ENCODE data around the gene KCNIP1. TPM values are rescaled to one million over a fixed set of nuclear protein-coding genes. Genes with fewer than 3 reads are reported as not detected.

The KCNIP1 gene
- total RNA-seq, 1 experiment from 2014 or later, result not detected

DNA sequence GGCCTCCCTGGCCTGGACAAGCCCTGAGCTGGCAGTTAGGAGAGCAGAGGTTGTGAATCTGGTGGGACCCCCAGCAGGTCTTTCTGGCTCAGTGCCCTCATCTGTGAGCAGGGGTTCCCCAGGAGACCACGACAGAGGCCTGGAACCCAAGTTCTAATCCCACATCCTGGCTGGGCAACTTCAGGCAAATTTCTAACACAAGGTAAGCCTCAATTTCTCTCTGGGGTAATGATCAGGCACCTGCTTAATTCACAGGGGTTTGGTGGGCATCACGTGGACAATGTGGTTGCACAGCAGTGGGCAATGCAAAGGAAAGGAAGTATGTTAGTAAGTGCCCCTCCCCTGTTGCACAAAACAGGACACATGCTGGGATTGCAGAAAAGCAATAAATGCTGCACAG lies 1.9 kb upstream of the KCNIP1 start:
- no peak overlapping the region for H2AFZ ChIP-seq (ENCODE audit: low read depth, low read length, poor library complexity, severe bottlenecking)
- RAD21 ChIA-PET (ENCODE audit: low non-redundant PET in 1 of 2, low total read pairs in 2 of 2, uncharacterized antibody in 2 of 2, unreplicated experiment in 2 of 2), result no interaction called here
- peaks cover 20% of the 10 kb centered on the region for H3K27me3 ChIP-seq (ENCODE audit: insufficient read depth, low read length)
- DNase-seq (ENCODE audit: low read depth, low spot score), result no peak
- CTCF ChIA-PET, result no interaction called here
- no peaks in the 10 kb centered on the region for H3K79me2 ChIP-seq (ENCODE audit: insufficient read depth, low read length)
- no peak overlapping the region for H3K4me2 ChIP-seq (ENCODE audit: low read length)
- no peak overlapping the region for H3K4me3 ChIP-seq (replicated peaks in 1 of 2; ENCODE audit: low read depth in 1 of 2, low read length in 2 of 2)
- POLR2A ChIA-PET, result no interaction called here
- no TSS peak for BruUV-seq (replicated peaks)
- no peak overlapping the region for H3K9ac ChIP-seq (ENCODE audit: low read length)
- H4K20me1 ChIP-seq (ENCODE audit: insufficient read depth), result no peaks in the 10 kb centered on the region
- ATAC-seq, result no peak
- TF ChIP-seq ZFX (IDR thresholded peaks at IDR 0.05) (no peak), POLR2AphosphoS5 (IDR thresholded peaks at IDR 0.05; ENCODE audit: low read depth, low read length) (no peak), JUND (IDR thresholded peaks at IDR 0.05) (no peak), SRF (IDR thresholded peaks at IDR 0.05; ENCODE audit: low read depth) (no peak), EGR1 (IDR thresholded peaks at IDR 0.05; ENCODE audit: low read depth) (no peak), SIN3A (IDR thresholded peaks at IDR 0.05; ENCODE audit: low read depth) (no peak), POLR2A (IDR thresholded peaks at IDR 0.05; ENCODE audit: borderline replicate concordance, extremely low read depth, insufficient read depth, insufficient read length) (no peak), CBX3 (IDR thresholded peaks at IDR 0.05; ENCODE audit: low read depth) (no peak), EZH2phosphoT487 (IDR thresholded peaks at IDR 0.05; ENCODE audit: borderline replicate concordance) (no peak), FOSL1 (IDR thresholded peaks at IDR 0.05; ENCODE audit: low read depth) (no peak), CEBPB (IDR thresholded peaks at IDR 0.05; ENCODE audit: low read depth) (no peak), TCF7L2 (IDR thresholded peaks at IDR 0.05; ENCODE audit: borderline replicate concordance, extremely low read depth, insufficient read depth, insufficient read length) (no peak), SP1 (IDR thresholded peaks at IDR 0.05; ENCODE audit: low read depth) (no peak)
- TF ChIP-seq, protein P1, sequence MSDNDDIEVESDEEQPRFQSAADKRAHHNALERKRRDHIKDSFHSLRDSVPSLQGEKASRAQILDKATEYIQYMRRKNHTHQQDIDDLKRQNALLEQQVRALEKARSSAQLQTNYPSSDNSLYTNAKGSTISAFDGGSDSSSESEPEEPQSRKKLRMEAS (IDR thresholded peaks at IDR 0.05), result no peak
- TF ChIP-seq, protein P2, sequence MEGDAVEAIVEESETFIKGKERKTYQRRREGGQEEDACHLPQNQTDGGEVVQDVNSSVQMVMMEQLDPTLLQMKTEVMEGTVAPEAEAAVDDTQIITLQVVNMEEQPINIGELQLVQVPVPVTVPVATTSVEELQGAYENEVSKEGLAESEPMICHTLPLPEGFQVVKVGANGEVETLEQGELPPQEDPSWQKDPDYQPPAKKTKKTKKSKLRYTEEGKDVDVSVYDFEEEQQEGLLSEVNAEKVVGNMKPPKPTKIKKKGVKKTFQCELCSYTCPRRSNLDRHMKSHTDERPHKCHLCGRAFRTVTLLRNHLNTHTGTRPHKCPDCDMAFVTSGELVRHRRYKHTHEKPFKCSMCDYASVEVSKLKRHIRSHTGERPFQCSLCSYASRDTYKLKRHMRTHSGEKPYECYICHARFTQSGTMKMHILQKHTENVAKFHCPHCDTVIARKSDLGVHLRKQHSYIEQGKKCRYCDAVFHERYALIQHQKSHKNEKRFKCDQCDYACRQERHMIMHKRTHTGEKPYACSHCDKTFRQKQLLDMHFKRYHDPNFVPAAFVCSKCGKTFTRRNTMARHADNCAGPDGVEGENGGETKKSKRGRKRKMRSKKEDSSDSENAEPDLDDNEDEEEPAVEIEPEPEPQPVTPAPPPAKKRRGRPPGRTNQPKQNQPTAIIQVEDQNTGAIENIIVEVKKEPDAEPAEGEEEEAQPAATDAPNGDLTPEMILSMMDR (IDR thresholded peaks at IDR 0.05 in 2 of 3, conservative IDR thresholded peaks at IDR 0.05 in 1 of 3; ENCODE audit: borderline replicate concordance in 1 of 3, insufficient read depth in 1 of 3, low read depth in 2 of 3, low read length in 2 of 3), result no peak
- TF ChIP-seq, protein P3, sequence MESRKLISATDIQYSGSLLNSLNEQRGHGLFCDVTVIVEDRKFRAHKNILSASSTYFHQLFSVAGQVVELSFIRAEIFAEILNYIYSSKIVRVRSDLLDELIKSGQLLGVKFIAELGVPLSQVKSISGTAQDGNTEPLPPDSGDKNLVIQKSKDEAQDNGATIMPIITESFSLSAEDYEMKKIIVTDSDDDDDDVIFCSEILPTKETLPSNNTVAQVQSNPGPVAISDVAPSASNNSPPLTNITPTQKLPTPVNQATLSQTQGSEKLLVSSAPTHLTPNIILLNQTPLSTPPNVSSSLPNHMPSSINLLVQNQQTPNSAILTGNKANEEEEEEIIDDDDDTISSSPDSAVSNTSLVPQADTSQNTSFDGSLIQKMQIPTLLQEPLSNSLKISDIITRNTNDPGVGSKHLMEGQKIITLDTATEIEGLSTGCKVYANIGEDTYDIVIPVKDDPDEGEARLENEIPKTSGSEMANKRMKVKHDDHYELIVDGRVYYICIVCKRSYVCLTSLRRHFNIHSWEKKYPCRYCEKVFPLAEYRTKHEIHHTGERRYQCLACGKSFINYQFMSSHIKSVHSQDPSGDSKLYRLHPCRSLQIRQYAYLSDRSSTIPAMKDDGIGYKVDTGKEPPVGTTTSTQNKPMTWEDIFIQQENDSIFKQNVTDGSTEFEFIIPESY (IDR thresholded peaks at IDR 0.05; ENCODE audit: extremely low read depth, insufficient replicate concordance, low read length), result no peak
- TF ChIP-seq, protein P4, sequence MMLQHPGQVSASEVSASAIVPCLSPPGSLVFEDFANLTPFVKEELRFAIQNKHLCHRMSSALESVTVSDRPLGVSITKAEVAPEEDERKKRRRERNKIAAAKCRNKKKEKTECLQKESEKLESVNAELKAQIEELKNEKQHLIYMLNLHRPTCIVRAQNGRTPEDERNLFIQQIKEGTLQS (IDR thresholded peaks at IDR 0.05), result no peak
- H3K4me1 ChIP-seq (ENCODE audit: control insufficient read depth in 1 of 2, insufficient read depth in 2 of 2, low read length in 2 of 2), result peaks cover 0 to 3% of the 10 kb centered on the region in 2 experiments; a peak in 1 of 4 replicates
- H3K9me2 ChIP-seq (ENCODE audit: insufficient read depth), result no peaks in the 10 kb centered on the region
- intact Hi-C loops (cut with micrococcal nuclease), result no loop called here
- H3K27ac ChIP-seq (ENCODE audit: low read depth, low read length), result no peak overlapping the region
- no peaks in the 10 kb centered on the region for H3K36me3 ChIP-seq (ENCODE audit: control insufficient read depth in 1 of 2, insufficient read depth in 2 of 2, low read length in 2 of 2)
- H3K9me3 ChIP-seq (ENCODE audit: control insufficient read depth in 1 of 2, insufficient read depth in 1 of 2, low read depth in 1 of 2, low read length in 2 of 2), result no peaks in the 10 kb centered on the region
